H1 (cell line): ENCODE data around the gene NOC4L. TPM values are rescaled to one million over a fixed set of nuclear protein-coding genes. Genes with fewer than 3 reads are reported as not detected.

Experiments used
- CTCF ChIA-PET: fragments of 300-600 bp; sonication (Branson Sonifier 250); formaldehyde crosslinking; loops from one replicate; lab custom pipeline; 2021; ENCODE audit not compliant: partially characterized antibody; lab: Charles Lee
- POLR2A ChIA-PET: fragments of 300-600 bp; sonication (Branson Sonifier 250); formaldehyde crosslinking; loops from one replicate; lab custom pipeline; 2021; ENCODE audit warnings: inconsistent platforms; ENCODE audit not compliant: partially characterized antibody; lab: Charles Lee
- DNase-seq, 2 experiments: peaks; one replicate each; pipeline versions ENCODE4 v3.0.0 to v3.0.0-alpha.2; 2010 to 2022; ENCODE audit warnings: low spot score in 2 of 2, low read depth in 1 of 2, mixed read lengths in 1 of 2
- FAIRE-seq: peaks from 2 replicates; lab custom pipeline; 2011; peaks lifted over from hg19 to GRCh38; lab: Jason Lieb, UNC
- H2AFZ ChIP-seq: 2 replicates; pipeline ENCODE4 v1.8.1; 2012; ENCODE audit warnings: low read length, inconsistent platforms
- H2AK5ac ChIP-seq: 2 replicates; pipeline ENCODE4 v1.6.1; 2013; ENCODE audit warnings: low read depth, low read length
- H2BK120ac ChIP-seq: replicated peaks from 2 replicates; pipeline ENCODE3; 2013; ENCODE audit warnings: low read depth, low read length, inconsistent platforms
- H2BK12ac ChIP-seq: 2 replicates; pipeline ENCODE4 v1.6.1; 2013; ENCODE audit warnings: low read depth, low read length
- H2BK15ac ChIP-seq: 2 replicates; pipeline ENCODE4 v1.6.1; 2013; ENCODE audit warnings: low read length
- H2BK20ac ChIP-seq: 2 replicates; pipeline ENCODE4 v1.6.1; 2013; ENCODE audit warnings: low read length
- H2BK5ac ChIP-seq: 2 replicates; pipeline ENCODE4 v1.6.1; 2013; ENCODE audit warnings: low read depth, low read length
- H3K14ac ChIP-seq: 2 replicates; pipeline ENCODE4 v1.6.1; 2013; ENCODE audit warnings: inconsistent platforms; ENCODE audit not compliant: insufficient read length
- H3K18ac ChIP-seq: 2 replicates; pipeline ENCODE4 v1.6.1; 2013; ENCODE audit warnings: low read length; ENCODE audit errors: extremely low read depth
- H3K23ac ChIP-seq: 2 replicates; pipeline ENCODE4 v1.6.1; 2013; ENCODE audit warnings: inconsistent platforms; ENCODE audit not compliant: insufficient read length
- H3K23me2 ChIP-seq: 2 replicates; pipeline ENCODE4 v1.6.1; 2013; ENCODE audit warnings: low read depth, low read length
- H3K27ac ChIP-seq: 2 replicates; pipeline ENCODE4 v1.6.1; 2011; ENCODE audit warnings: low read depth, low read length, inconsistent platforms
- H3K27me3 ChIP-seq, 4 experiments: replicated peaks in 1 of 4; 1 replicate in 1 of 4; 2 replicates in 3 of 4; pipeline versions ENCODE4 v1.6.1 to v1.8.1; 2011 to 2013; ENCODE audit warnings: low read length in 3 of 4, mild to moderate bottlenecking in 3 of 4, inconsistent platforms in 2 of 4, mixed read lengths in 2 of 4, moderate library complexity in 1 of 4; ENCODE audit not compliant: control insufficient read depth in 3 of 4, insufficient read depth in 3 of 4; ENCODE audit errors: extremely low read depth in 1 of 4
- H3K36me3 ChIP-seq, 4 experiments: 2 replicates each; pipeline versions ENCODE4 v1.6.1 to v1.8.1; 2011 to 2013; ENCODE audit warnings: mild to moderate bottlenecking in 4 of 4, low read length in 3 of 4, moderate library complexity in 2 of 4, control low read depth in 1 of 4, inconsistent platforms in 1 of 4; ENCODE audit not compliant: insufficient read depth in 4 of 4, control insufficient read depth in 2 of 4
- H3K4ac ChIP-seq: replicated peaks from 2 replicates; pipeline ENCODE3; 2013; ENCODE audit warnings: low read length, low read depth, mixed read lengths, inconsistent platforms; ENCODE audit not compliant: insufficient read length
- H3K4me1 ChIP-seq, 4 experiments: replicated peaks in 1 of 4; 1 replicate in 1 of 4; 2 replicates in 3 of 4; pipeline versions ENCODE4 v1.6.1 to v1.8.1; 2011 to 2013; ENCODE audit warnings: low read length in 3 of 4, inconsistent platforms in 2 of 4, mixed read lengths in 1 of 4; ENCODE audit not compliant: insufficient read depth in 4 of 4, control insufficient read depth in 3 of 4
- H3K4me2 ChIP-seq, 2 experiments: 2 replicates each; pipeline versions ENCODE4 v1.6.1 to v1.8.1; 2011 to 2013; ENCODE audit warnings: low read depth in 2 of 2, low read length in 2 of 2, control low read depth in 1 of 2, inconsistent platforms in 1 of 2, mild to moderate bottlenecking in 1 of 2; ENCODE audit not compliant: insufficient read depth in 1 of 2
- H3K4me3 ChIP-seq, 4 experiments: fragments of 200-600, 300-600 bp in 1 of 4; sonication (generic), shearing (Covaris generic), sonication (Bioruptor Twin) in 1 of 4; 2 replicates each; pipeline versions ENCODE4 v1.5.1 to v1.8.1; 2011 to 2016; ENCODE audit warnings: low read length in 4 of 4, low read depth in 3 of 4, control low read depth in 2 of 4, inconsistent platforms in 2 of 4, mild to moderate bottlenecking in 2 of 4, mixed read lengths in 1 of 4, moderate library complexity in 1 of 4; ENCODE audit not compliant: insufficient read depth in 2 of 4; ENCODE audit errors: extremely low read depth in 1 of 4
- H3K56ac ChIP-seq: replicated peaks from 2 replicates; pipeline ENCODE3; 2013; ENCODE audit warnings: low read depth, mild to moderate bottlenecking, mixed read lengths, low read length, inconsistent platforms; ENCODE audit not compliant: insufficient read length
- H3K79me1 ChIP-seq: 2 replicates; pipeline ENCODE4 v1.6.1; 2013; ENCODE audit warnings: low read depth, low read length, control low read depth
- H3K79me2 ChIP-seq, 2 experiments: 2 replicates each; pipeline versions ENCODE4 v1.6.1 to v1.8.1; 2012 to 2013; ENCODE audit warnings: low read length in 2 of 2, mild to moderate bottlenecking in 2 of 2, inconsistent platforms in 1 of 2; ENCODE audit not compliant: insufficient read depth in 2 of 2, control insufficient read depth in 1 of 2
- H3K9ac ChIP-seq, 4 experiments: replicated peaks in 1 of 4; 1 replicate in 1 of 4; 2 replicates in 3 of 4; pipeline versions ENCODE4 v1.6.1 to v1.8.1; 2011 to 2013; ENCODE audit warnings: low read depth in 3 of 4, low read length in 3 of 4, control low read depth in 2 of 4, mild to moderate bottlenecking in 2 of 4, moderate library complexity in 2 of 4, inconsistent platforms in 1 of 4; ENCODE audit errors: extremely low read depth in 1 of 4
- H3K9me3 ChIP-seq, 2 experiments: 2 replicates each; pipeline versions ENCODE4 v1.6.1 to v1.8.1; 2012 to 2013; ENCODE audit warnings: mild to moderate bottlenecking in 2 of 2, moderate library complexity in 2 of 2, control low read depth in 1 of 2, inconsistent platforms in 1 of 2, low read depth in 1 of 2, low read length in 1 of 2, mixed read lengths in 1 of 2; ENCODE audit not compliant: insufficient read depth in 2 of 2
- H4K20me1 ChIP-seq, 2 experiments: replicated peaks in 1 of 2; 2 replicates each; pipeline versions ENCODE3 to v1.8.1; 2011 to 2013; ENCODE audit warnings: inconsistent platforms in 2 of 2, low read length in 2 of 2, mild to moderate bottlenecking in 1 of 2; ENCODE audit not compliant: insufficient read depth in 2 of 2, control insufficient read depth in 1 of 2
- H4K5ac ChIP-seq: 2 replicates; pipeline ENCODE4 v1.6.1; 2013; ENCODE audit warnings: low read length, low read depth, mixed read lengths, inconsistent platforms; ENCODE audit not compliant: insufficient read length
- H4K8ac ChIP-seq: 2 replicates; pipeline ENCODE4 v1.8.0; 2013; ENCODE audit warnings: mild to moderate bottlenecking, moderate library complexity, low read length, inconsistent platforms; ENCODE audit not compliant: insufficient read depth; ENCODE audit errors: extremely low read depth
- H4K91ac ChIP-seq: replicated peaks from 2 replicates; pipeline ENCODE3; 2013; ENCODE audit warnings: low read length, mixed read lengths, inconsistent platforms; ENCODE audit not compliant: insufficient read length
- RFX5 ChIP-seq: IDR thresholded peaks from 2 replicates; pipeline ENCODE4 v1.6.1; 2011; ENCODE audit warnings: low read depth, low read length, improper control_type of control experiment, borderline replicate concordance
- TAF7 ChIP-seq: optimal IDR thresholded peaks from 2 replicates; pipeline ENCODE3; 2011; ENCODE audit warnings: low read depth, mild to moderate bottlenecking, inconsistent platforms, low read length, moderate library complexity, borderline replicate concordance
- WGBS, 2 experiments: shearing (Covaris generic) in 1 of 2; methylation state at CpG; one replicate each; pipeline versions ENCODE4 v1.1.6 to v1.1.7; 2013 to 2015; ENCODE audit warnings: low lambda C conversion rate in 2 of 2, mixed read lengths in 2 of 2, inconsistent platforms in 1 of 2, low coverage in 1 of 2, missing lambda C conversion rate in 1 of 2; ENCODE audit not compliant: insufficient replicate concordance in 2 of 2, insufficient coverage in 1 of 2, insufficient read length in 1 of 2; ENCODE audit errors: extremely low coverage in 1 of 2, missing lambda C conversion rate in 1 of 2; 5-methylcytosine and 5-hydroxymethylcytosine counted together
- polyA plus RNA-seq, 7 experiments: library from polyadenylated mRNA; depleted of rRNA in 3 of 7; stranded (reverse) in 5 of 7; unstranded in 2 of 7; fragments of >200 nt in 5 of 7; fragments of 200-250 nt in 2 of 7; gene quantifications; 1 replicate in 5 of 7; 2 replicates in 1 of 7; 4 replicates in 1 of 7; pipeline versions ENCODE4 v1.2.1 to v1.2.3, GENCODE V29; 2011 to 2013; ENCODE audit warnings: missing spikeins in 2 of 7, mixed read lengths in 2 of 7
- total RNA-seq: library from RNA; stranded (reverse); fragmentation: NEBNext Ultra II Directional; extraction: Animal tissue kit (Norgen Biotek cat#: 25700); gene quantifications from 2 replicates; pipeline ENCODE4 v1.2.1, GENCODE V29; 2021

NOC4L gene
- total and polyA plus RNA-seq, 2 of the 8 experiments (the other 6 are each of a cell fraction or from before 2014, with no cell fraction given): 26.8 to 40.3 TPM

DNA sequence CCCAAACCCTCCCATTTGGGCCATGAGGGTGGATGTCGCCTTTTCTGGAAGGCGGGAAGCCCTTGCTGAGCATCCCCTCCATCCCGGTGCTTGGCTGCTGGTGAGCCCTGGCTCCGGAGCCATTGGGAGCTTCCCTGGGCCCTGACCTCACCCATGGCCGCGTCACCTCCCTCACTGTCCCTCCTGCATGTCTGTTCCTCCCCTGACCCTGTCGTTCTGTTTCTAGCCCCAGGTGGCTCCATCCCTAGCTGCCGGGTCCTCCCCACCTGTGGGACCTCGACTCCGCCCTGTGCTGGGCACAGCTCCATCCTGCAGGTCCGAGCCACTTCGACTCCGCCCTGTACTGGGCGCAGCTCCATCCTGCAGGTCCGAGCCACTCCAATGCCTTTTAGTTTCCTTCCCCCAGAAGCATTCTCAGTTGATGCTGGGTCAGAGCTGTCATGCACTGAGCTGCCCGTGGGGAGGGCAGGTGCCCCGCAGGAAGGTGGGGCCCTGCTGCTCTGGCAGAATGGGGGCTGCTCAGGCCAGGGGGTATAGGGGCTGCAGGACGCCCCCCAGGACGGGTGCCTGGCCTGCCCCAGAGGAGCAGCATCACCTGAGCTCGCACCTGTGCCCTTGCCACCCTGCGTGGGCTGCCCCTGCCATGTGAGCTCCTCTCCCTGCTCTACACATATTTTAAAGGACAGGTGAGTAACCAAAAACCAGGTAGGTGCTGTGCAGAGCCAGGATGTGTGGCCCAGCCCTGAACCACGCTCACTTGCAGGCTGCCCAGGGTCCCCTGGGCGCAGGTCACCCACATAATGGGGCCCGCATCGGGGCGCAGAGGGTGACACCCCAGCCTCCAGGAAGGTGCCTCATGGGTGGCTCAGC, 19.0 kb downstream of the NOC4L start:
- Histone ChIP-seq H3K23me2 (peaks cover 16% of the 10 kb centered on the region; the same call in 1 of the 2 replicates), H2BK15ac (no peak overlapping the region), H3K4me3 (no peak overlapping the region), H2BK5ac (no peak overlapping the region), H3K4me2 (no peak overlapping the region), H3K14ac (no peak overlapping the region), H4K91ac (no peak overlapping the region), H2AFZ (no peak overlapping the region), H3K4me1 (no peaks in the 10 kb centered on the region; a peak in 1 of 7 replicates), H3K9me3 (no peaks in the 10 kb centered on the region; a peak in 1 of 4 replicates), H2AK5ac (no peak overlapping the region), H4K8ac (no peak overlapping the region; the same call in 1 of the 2 replicates), H3K27ac (no peak overlapping the region), H4K20me1 (peaks cover 0 to 11% of the 10 kb centered on the region in 2 experiments), H3K79me2 (no peaks in the 10 kb centered on the region), H3K9ac (no peak overlapping the region), H3K23ac (no peak overlapping the region), H3K27me3 (peaks cover 0 to 7% (median 4%) of the 10 kb centered on the region in 4 experiments; a peak in 4 of 7 replicates), H3K56ac (no peak overlapping the region), H2BK120ac (no peak overlapping the region), H4K5ac (no peak overlapping the region), H3K18ac (no peak overlapping the region), H2BK12ac (no peak overlapping the region), H3K36me3 (peaks cover 0 to under 1% (median 0%) of the 10 kb centered on the region in 4 experiments; a peak in 1 of 8 replicates), H3K79me1 (no peaks in the 10 kb centered on the region), H3K4ac (no peak overlapping the region), H2BK20ac (no peak overlapping the region)
- CTCF ChIA-PET: interaction anchor here (0.8 to 2.8 kb wide), 9 partner anchors 10 to 453 kb away, joined by 3 to 9 read pairs (median 4); no protein-coding TSS in a partner anchor
- 79% methylated on average over 26 of the region's 26 CpGs; no CpG with 5 or more reads in 1 of the 2 experiments for WGBS, 2 experiments
- DNase-seq: no peak
- no peak for FAIRE-seq
- POLR2A ChIA-PET: interaction anchor here (1.0 to 2.1 kb wide), 3 partner anchors 9 to 26 kb away, joined by 3 to 10 read pairs (median 3); no protein-coding TSS in a partner anchor
- TF ChIP-seq TAF7: no peak
- no peak for TF ChIP-seq RFX5
